Esophagus muscularis mucosa (tissue), 3 donors: ENCODE results near the gene ATG16L2.

ENCODE experiments used
- EP300 ChIP-seq: sonication (generic); formaldehyde crosslinking; IDR thresholded peaks from one replicate; pipeline ENCODE4 v1.6.1; 2017; ENCODE audit warnings: antibody characterized with exemption
- TF ChIP-seq, protein P1 (sequence below), 3 experiments: fragments of 200-600 bp in 2 of 3; fragments of 450-650 bp in 1 of 3; sonication (generic) in 2 of 3; IDR thresholded peaks; one replicate each; pipeline ENCODE4 v1.5.1; 2017 to 2019; ENCODE audit warnings: antibody characterized with exemption in 3 of 3, mild to moderate bottlenecking in 2 of 3, moderate library complexity in 1 of 3

DNA sequence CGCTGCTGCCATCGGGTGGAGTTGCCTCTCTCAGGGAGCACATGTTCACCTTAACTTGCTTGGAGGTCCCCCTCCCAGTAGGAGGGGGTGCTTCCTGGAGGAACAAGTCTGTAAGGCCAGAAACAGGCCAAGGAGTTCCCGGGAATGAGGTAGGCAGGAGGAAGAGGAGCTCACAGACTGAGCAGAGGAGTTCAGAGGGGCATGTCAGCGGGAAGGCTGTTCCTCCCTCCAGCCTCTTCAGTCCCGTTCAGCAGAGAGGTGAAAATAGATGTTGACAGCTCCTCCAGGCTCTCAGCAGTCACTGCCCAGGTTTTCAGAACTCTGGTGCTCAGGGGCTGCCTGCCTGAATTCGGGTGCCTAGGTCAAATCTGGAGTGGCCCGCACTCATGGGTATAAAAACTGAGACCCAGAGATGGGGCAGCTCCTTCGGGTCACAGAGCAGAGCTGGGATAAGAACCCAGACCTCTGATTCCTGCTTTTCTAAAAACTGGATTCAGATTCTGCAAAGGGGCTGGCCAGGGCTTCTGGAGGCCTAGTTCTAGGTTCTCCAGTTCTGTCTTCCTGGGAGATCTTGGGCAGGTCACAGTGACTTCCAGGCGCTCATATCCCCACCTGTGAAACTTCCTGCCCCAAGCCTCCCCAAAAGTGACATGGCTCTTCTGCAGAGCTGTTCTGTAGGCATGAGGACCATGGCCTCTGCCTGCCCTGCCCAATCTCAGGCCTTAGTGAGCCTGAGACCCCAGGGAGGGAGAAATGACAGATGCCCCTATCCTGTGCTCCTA lies 18.3 kb downstream of the ATG16L2 start:
- TF ChIP-seq EP300: no peak
- TF ChIP-seq, protein P1, sequence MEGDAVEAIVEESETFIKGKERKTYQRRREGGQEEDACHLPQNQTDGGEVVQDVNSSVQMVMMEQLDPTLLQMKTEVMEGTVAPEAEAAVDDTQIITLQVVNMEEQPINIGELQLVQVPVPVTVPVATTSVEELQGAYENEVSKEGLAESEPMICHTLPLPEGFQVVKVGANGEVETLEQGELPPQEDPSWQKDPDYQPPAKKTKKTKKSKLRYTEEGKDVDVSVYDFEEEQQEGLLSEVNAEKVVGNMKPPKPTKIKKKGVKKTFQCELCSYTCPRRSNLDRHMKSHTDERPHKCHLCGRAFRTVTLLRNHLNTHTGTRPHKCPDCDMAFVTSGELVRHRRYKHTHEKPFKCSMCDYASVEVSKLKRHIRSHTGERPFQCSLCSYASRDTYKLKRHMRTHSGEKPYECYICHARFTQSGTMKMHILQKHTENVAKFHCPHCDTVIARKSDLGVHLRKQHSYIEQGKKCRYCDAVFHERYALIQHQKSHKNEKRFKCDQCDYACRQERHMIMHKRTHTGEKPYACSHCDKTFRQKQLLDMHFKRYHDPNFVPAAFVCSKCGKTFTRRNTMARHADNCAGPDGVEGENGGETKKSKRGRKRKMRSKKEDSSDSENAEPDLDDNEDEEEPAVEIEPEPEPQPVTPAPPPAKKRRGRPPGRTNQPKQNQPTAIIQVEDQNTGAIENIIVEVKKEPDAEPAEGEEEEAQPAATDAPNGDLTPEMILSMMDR (IDR thresholded peaks at IDR 0.05): no peak
